SK-N-SH treated with all-trans-retinoic acid at 6 μM for 48 hours (cell line): Measurements from ENCODE around the gene DLK1.

Experiments used
- ARNTL ChIP-seq: fragments of 450-650 bp; formaldehyde crosslinking; IDR thresholded peaks from 2 replicates; pipeline ENCODE4 v1.5.0; 2020; ENCODE audit warnings: low read depth, mild to moderate bottlenecking, moderate library complexity, borderline replicate concordance
- CSRNP3 ChIP-seq: fragments of 250-450 bp; sonication (Bioruptor Pico); IDR thresholded peaks from 2 replicates; pipeline ENCODE4 v1.5.1; 2021; ENCODE audit warnings: mild to moderate bottlenecking, moderate library complexity
- ESRRG ChIP-seq: fragments of 250-450 bp; sonication (Bioruptor Pico); IDR thresholded peaks from 2 replicates; pipeline ENCODE4 v1.6.1; 2021; ENCODE audit warnings: mild to moderate bottlenecking
- GLIS3 ChIP-seq: fragments of 250-450 bp; sonication (Bioruptor Pico); IDR thresholded peaks from 2 replicates; pipeline ENCODE4 v1.5.0; 2020; ENCODE audit warnings: mild to moderate bottlenecking, moderate library complexity
- RARB ChIP-seq: fragments of 250-450 bp; sonication (Bioruptor Pico); IDR thresholded peaks from 2 replicates; pipeline ENCODE4 v1.8.0; 2021; ENCODE audit warnings: mild to moderate bottlenecking, moderate library complexity
- TOX ChIP-seq: fragments of 250-450 bp; sonication (Bioruptor Pico); IDR thresholded peaks from 2 replicates; pipeline ENCODE4 v1.8.0; 2021; ENCODE audit warnings: mild to moderate bottlenecking, moderate library complexity, borderline replicate concordance
- ZFP3 ChIP-seq: fragments of 250-450 bp; sonication (Bioruptor Pico); IDR thresholded peaks from 2 replicates; pipeline ENCODE4 v1.5.0; 2020; ENCODE audit warnings: mild to moderate bottlenecking, moderate library complexity
- ZFP30 ChIP-seq: fragments of 450-650 bp; formaldehyde crosslinking; IDR thresholded peaks from 2 replicates; pipeline ENCODE4 v1.5.0; 2022; ENCODE audit warnings: mild to moderate bottlenecking, moderate library complexity
- ZNF8 ChIP-seq: fragments of 450-650 bp; formaldehyde crosslinking; IDR thresholded peaks from 2 replicates; pipeline ENCODE4 v1.5.0; 2020; ENCODE audit warnings: mild to moderate bottlenecking, moderate library complexity
- TF ChIP-seq, protein P1 (sequence below): fragments of 250-450 bp; sonication (Bioruptor Pico); IDR thresholded peaks from 2 replicates; pipeline ENCODE4 v1.5.1; 2020; ENCODE audit warnings: low read depth, mild to moderate bottlenecking, moderate library complexity
- TF ChIP-seq, protein P2 (sequence below): fragments of 250-450 bp; sonication (Bioruptor Pico); IDR thresholded peaks from 2 replicates; pipeline ENCODE4 v1.8.0; 2020; ENCODE audit warnings: mild to moderate bottlenecking, moderate library complexity, borderline replicate concordance

GRCh38 chr14:100713705-100714104 is 13.0 kb upstream of the DLK1 start:
- TF ChIP-seq ARNTL (CRISPR knock-in tag) (no peak), ZFP3 (CRISPR knock-in tag) (no peak), TOX (CRISPR knock-in tag) (no peak), RARB (no peak), ZNF8 (CRISPR knock-in tag) (no peak), GLIS3 (no peak), ESRRG (CRISPR knock-in tag) (no peak), CSRNP3 (CRISPR knock-in tag) (no peak), ZFP30 (CRISPR knock-in tag) (no peak)
- TF ChIP-seq, protein P1, sequence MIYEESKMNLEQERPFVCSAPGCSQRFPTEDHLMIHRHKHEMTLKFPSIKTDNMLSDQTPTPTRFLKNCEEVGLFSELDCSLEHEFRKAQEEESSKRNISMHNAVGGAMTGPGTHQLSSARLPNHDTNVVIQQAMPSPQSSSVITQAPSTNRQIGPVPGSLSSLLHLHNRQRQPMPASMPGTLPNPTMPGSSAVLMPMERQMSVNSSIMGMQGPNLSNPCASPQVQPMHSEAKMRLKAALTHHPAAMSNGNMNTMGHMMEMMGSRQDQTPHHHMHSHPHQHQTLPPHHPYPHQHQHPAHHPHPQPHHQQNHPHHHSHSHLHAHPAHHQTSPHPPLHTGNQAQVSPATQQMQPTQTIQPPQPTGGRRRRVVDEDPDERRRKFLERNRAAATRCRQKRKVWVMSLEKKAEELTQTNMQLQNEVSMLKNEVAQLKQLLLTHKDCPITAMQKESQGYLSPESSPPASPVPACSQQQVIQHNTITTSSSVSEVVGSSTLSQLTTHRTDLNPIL = no peak
- TF ChIP-seq, protein P2, sequence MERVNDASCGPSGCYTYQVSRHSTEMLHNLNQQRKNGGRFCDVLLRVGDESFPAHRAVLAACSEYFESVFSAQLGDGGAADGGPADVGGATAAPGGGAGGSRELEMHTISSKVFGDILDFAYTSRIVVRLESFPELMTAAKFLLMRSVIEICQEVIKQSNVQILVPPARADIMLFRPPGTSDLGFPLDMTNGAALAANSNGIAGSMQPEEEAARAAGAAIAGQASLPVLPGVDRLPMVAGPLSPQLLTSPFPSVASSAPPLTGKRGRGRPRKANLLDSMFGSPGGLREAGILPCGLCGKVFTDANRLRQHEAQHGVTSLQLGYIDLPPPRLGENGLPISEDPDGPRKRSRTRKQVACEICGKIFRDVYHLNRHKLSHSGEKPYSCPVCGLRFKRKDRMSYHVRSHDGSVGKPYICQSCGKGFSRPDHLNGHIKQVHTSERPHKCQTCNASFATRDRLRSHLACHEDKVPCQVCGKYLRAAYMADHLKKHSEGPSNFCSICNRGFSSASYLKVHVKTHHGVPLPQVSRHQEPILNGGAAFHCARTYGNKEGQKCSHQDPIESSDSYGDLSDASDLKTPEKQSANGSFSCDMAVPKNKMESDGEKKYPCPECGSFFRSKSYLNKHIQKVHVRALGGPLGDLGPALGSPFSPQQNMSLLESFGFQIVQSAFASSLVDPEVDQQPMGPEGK (CRISPR knock-in tag) = no peak
